K562 (cell line): ENCODE results near the gene APEX2. TPM values are rescaled to one million over a fixed set of nuclear protein-coding genes. Genes with fewer than 3 reads are reported as not detected.

Experiments used
- BHLHE40 ChIP-seq: IDR thresholded peaks from 2 replicates; pipeline ENCODE4 v1.6.1; 2011; ENCODE audit warnings: low read length, improper control_type of control experiment
- CGGBP1 ChIP-seq: fragments of 250-450 bp; sonication (Bioruptor Pico); IDR thresholded peaks from 2 replicates; pipeline ENCODE4 v1.9.0; 2021; ENCODE audit warnings: mild to moderate bottlenecking
- CREM ChIP-seq: IDR thresholded peaks from 2 replicates; pipeline ENCODE4 v1.6.1; 2014; ENCODE audit warnings: antibody characterized with exemption, low read depth
- E2F4 ChIP-seq: sonication (generic); formaldehyde crosslinking; IDR thresholded peaks from 2 replicates; pipeline ENCODE4 v1.8.0; 2022; ENCODE audit warnings: mild to moderate bottlenecking, low read depth, missing genetic modification reagents
- ELF2 ChIP-seq: fragments of 250-450 bp; sonication (Bioruptor Pico); IDR thresholded peaks from 2 replicates; pipeline ENCODE4 v1.5.0; 2021; ENCODE audit warnings: mild to moderate bottlenecking
- FOSL1 ChIP-seq: fragments of 200-800 bp; sonication (Bioruptor generic); conservative IDR thresholded peaks from 2 replicates; pipeline ENCODE4 v1.6.1; 2016; ENCODE audit warnings: missing genetic modification characterization, missing compliant biosample characterization
- GMEB1 ChIP-seq: fragments of 250-450 bp; sonication (Bioruptor Pico); IDR thresholded peaks from 2 replicates; pipeline ENCODE4 v1.4.0; 2020; ENCODE audit warnings: mild to moderate bottlenecking
- MECOM ChIP-seq: fragments of 250-450 bp; sonication (Bioruptor Pico); IDR thresholded peaks from 2 replicates; pipeline ENCODE4 v1.8.0; 2022; ENCODE audit warnings: inconsistent platforms
- MTA1 ChIP-seq: fragments of 450-650 bp; IDR thresholded peaks from 2 replicates; pipeline ENCODE4 v1.6.1; 2017; ENCODE audit warnings: borderline replicate concordance
- NEUROD1 ChIP-seq: fragments of 150-350 bp; IDR thresholded peaks from 2 replicates; pipeline ENCODE4 v1.6.1; 2014; ENCODE audit warnings: borderline replicate concordance, low read length, low read depth; ENCODE audit not compliant: partially characterized antibody
- PYGO2 ChIP-seq: fragments of 450-650 bp; IDR thresholded peaks from 2 replicates; pipeline ENCODE4 v1.6.1; 2016; ENCODE audit warnings: mild to moderate bottlenecking, missing genetic modification characterization, moderate library complexity, missing compliant biosample characterization
- RBM39 ChIP-seq: fragments of 200-400 bp; formaldehyde crosslinking; optimal IDR thresholded peaks from 2 replicates; pipeline ENCODE3; 2018; ENCODE audit warnings: low read depth, low read length
- SMARCE1 ChIP-seq: fragments of 450-650 bp; IDR thresholded peaks from 2 replicates; pipeline ENCODE4 v1.7.1; 2016; ENCODE audit warnings: mild to moderate bottlenecking
- ZSCAN29 ChIP-seq: fragments of 450-650 bp; IDR thresholded peaks from 2 replicates; pipeline ENCODE4 v1.6.1; 2017
- polyA plus RNA-seq, 8 experiments: library from polyadenylated mRNA; depleted of rRNA in 4 of 8; stranded (reverse) in 5 of 8; unstranded in 3 of 8; fragments of >200 nt; fragmentation: Nextera tagmentation in 2 of 8; fragmentation: Illumina TruSeq in 1 of 8; extraction: Ambion mirVana in 2 of 8; extraction: Trizol in 1 of 8; gene quantifications; 2 replicates each; pipeline versions ENCODE4 v1.2.1 to v1.2.3, GENCODE V29; 2011 to 2014; ENCODE audit warnings: inconsistent platforms in 1 of 8, missing spikeins in 1 of 8
- total RNA-seq, 7 experiments: library from RNA; depleted of rRNA in 6 of 7; stranded (reverse); fragments of >200 nt in 6 of 7; fragmentation: Illumina TruSeq in 2 of 7; extraction: Trizol in 2 of 7; gene quantifications; 2 replicates each; pipeline versions ENCODE4 v1.2.1 to v1.2.3, GENCODE V29; 2011 to 2021; ENCODE audit warnings: low replicate concordance in 1 of 7
- TF ChIP-seq, protein P1 (sequence below): IDR thresholded peaks from 2 replicates; pipeline ENCODE4 v1.6.1; 2011; ENCODE audit warnings: borderline replicate concordance, low read depth, mild to moderate bottlenecking, moderate library complexity, low read length; ENCODE audit not compliant: insufficient read depth, poor library complexity, severe bottlenecking
- TF ChIP-seq, protein P2 (sequence below): fragments of 250-450 bp; sonication (Bioruptor Pico); IDR thresholded peaks from 2 replicates; pipeline ENCODE4 v1.4.0; 2020
- TF ChIP-seq, protein P3 (sequence below): conservative IDR thresholded peaks from 2 replicates; pipeline ENCODE4 v1.6.1; 2011; ENCODE audit warnings: low read depth, mild to moderate bottlenecking, low read length; ENCODE audit not compliant: control insufficient read depth

APEX2 gene
- total and polyA plus RNA-seq, 9 of the 15 experiments (the other 6 are each of a cell fraction or from before 2014, with no cell fraction given), result 9.4 to 34.2 (median 25.9) TPM

GRCh38 chrX:55014897-55015299 lies 14.7 kb downstream of the APEX2 start (continued):
- peak; percentile 47 for TF ChIP-seq NEUROD1
- peak; percentile 90 for TF ChIP-seq BHLHE40
- TF ChIP-seq MECOM (CRISPR knock-in tag), result peak; percentile 90
- TF ChIP-seq, protein P1, sequence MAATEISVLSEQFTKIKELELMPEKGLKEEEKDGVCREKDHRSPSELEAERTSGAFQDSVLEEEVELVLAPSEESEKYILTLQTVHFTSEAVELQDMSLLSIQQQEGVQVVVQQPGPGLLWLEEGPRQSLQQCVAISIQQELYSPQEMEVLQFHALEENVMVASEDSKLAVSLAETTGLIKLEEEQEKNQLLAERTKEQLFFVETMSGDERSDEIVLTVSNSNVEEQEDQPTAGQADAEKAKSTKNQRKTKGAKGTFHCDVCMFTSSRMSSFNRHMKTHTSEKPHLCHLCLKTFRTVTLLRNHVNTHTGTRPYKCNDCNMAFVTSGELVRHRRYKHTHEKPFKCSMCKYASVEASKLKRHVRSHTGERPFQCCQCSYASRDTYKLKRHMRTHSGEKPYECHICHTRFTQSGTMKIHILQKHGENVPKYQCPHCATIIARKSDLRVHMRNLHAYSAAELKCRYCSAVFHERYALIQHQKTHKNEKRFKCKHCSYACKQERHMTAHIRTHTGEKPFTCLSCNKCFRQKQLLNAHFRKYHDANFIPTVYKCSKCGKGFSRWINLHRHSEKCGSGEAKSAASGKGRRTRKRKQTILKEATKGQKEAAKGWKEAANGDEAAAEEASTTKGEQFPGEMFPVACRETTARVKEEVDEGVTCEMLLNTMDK, result no peak
- no peak for TF ChIP-seq PYGO2 (tag)
- no peak for TF ChIP-seq ZSCAN29
- peak; percentile 63 for TF ChIP-seq FOSL1 (tag)
- TF ChIP-seq E2F4, result no peak
- TF ChIP-seq ELF2 (CRISPR knock-in tag), result no peak
- no peak for TF ChIP-seq GMEB1 (CRISPR knock-in tag)
- TF ChIP-seq, protein P2, sequence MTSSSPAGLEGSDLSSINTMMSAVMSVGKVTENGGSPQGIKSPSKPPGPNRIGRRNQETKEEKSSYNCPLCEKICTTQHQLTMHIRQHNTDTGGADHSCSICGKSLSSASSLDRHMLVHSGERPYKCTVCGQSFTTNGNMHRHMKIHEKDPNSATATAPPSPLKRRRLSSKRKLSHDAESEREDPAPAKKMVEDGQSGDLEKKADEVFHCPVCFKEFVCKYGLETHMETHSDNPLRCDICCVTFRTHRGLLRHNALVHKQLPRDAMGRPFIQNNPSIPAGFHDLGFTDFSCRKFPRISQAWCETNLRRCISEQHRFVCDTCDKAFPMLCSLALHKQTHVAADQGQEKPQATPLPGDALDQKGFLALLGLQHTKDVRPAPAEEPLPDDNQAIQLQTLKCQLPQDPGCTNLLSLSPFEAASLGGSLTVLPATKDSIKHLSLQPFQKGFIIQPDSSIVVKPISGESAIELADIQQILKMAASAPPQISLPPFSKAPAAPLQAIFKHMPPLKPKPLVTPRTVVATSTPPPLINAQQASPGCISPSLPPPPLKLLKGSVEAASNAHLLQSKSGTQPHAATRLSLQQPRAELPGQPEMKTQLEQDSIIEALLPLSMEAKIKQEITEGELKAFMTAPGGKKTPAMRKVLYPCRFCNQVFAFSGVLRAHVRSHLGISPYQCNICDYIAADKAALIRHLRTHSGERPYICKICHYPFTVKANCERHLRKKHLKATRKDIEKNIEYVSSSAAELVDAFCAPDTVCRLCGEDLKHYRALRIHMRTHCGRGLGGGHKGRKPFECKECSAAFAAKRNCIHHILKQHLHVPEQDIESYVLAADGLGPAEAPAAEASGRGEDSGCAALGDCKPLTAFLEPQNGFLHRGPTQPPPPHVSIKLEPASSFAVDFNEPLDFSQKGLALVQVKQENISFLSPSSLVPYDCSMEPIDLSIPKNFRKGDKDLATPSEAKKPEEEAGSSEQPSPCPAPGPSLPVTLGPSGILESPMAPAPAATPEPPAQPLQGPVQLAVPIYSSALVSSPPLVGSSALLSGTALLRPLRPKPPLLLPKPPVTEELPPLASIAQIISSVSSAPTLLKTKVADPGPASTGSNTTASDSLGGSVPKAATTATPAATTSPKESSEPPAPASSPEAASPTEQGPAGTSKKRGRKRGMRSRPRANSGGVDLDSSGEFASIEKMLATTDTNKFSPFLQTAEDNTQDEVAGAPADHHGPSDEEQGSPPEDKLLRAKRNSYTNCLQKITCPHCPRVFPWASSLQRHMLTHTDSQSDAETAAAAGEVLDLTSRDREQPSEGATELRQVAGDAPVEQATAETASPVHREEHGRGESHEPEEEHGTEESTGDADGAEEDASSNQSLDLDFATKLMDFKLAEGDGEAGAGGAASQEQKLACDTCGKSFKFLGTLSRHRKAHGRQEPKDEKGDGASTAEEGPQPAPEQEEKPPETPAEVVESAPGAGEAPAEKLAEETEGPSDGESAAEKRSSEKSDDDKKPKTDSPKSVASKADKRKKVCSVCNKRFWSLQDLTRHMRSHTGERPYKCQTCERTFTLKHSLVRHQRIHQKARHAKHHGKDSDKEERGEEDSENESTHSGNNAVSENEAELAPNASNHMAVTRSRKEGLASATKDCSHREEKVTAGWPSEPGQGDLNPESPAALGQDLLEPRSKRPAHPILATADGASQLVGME (CRISPR knock-in tag), result no peak
- TF ChIP-seq, protein P3, sequence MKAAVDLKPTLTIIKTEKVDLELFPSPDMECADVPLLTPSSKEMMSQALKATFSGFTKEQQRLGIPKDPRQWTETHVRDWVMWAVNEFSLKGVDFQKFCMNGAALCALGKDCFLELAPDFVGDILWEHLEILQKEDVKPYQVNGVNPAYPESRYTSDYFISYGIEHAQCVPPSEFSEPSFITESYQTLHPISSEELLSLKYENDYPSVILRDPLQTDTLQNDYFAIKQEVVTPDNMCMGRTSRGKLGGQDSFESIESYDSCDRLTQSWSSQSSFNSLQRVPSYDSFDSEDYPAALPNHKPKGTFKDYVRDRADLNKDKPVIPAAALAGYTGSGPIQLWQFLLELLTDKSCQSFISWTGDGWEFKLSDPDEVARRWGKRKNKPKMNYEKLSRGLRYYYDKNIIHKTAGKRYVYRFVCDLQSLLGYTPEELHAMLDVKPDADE, result peak; percentile 57; the same call in 1 of the 2 replicates
- TF ChIP-seq CREM, result peak; percentile 79
- TF ChIP-seq MTA1, result peak; percentile 82
- TF ChIP-seq RBM39, result no peak
- TF ChIP-seq SMARCE1, result peak; percentile 88
- TF ChIP-seq CGGBP1 (CRISPR knock-in tag), result 0 out of 2 replicates have a peak, but pooled peaks have one; percentile 28
